A673 (cell line): Measurements from ENCODE around the gene METTL21A. TPM values are rescaled to one million over a fixed set of nuclear protein-coding genes. Genes with fewer than 3 reads are reported as not detected.
"Not testable (repeated sequence)": the region's sequence is repeated elsewhere in the genome, so short reads cannot be mapped to it uniquely, and the experiment has no call there.

Source experiments
- BruUV-seq: library from RNA; stranded (reverse); fragments of 400-500 nt; replicated peaks from 2 replicates; lab custom pipeline; 2021; lab: Mats Ljungman, UMichigan
- CTCF ChIA-PET: fragments of 300-600 bp; sonication (Branson Sonifier 250); formaldehyde crosslinking; loops from one replicate; lab custom pipeline; 2022; ENCODE audit warnings: antibody characterized with exemption; lab: Charles Lee
- POLR2A ChIA-PET: fragments of 300-600 bp; sonication (Branson Sonifier 250); formaldehyde crosslinking; loops from one replicate; lab custom pipeline; 2022; ENCODE audit warnings: antibody characterized with exemption; ENCODE audit not compliant: low non-redundant PET; lab: Charles Lee
- DNase-seq: peaks from one replicate; pipeline ENCODE4 v3.0.0-alpha.2; 2015; ENCODE audit warnings: low spot score
- H3K27ac ChIP-seq: fragments of 200-600 bp; sonication (generic); 2 replicates; pipeline ENCODE4 v1.5.1; 2016; ENCODE audit warnings: mixed run types, low read depth, mild to moderate bottlenecking, mixed read lengths, antibody characterized with exemption, low read length; ENCODE audit not compliant: poor library complexity, severe bottlenecking
- H3K27me3 ChIP-seq: fragments of 200-600 bp; sonication (generic); replicated peaks from 2 replicates; pipeline ENCODE4 v1.6.1; 2017; ENCODE audit warnings: mixed run types, low read depth, mild to moderate bottlenecking, mixed read lengths, antibody characterized with exemption, low read length; ENCODE audit not compliant: insufficient read depth, poor library complexity
- H3K36me3 ChIP-seq: fragments of 200-600 bp; sonication (generic); 2 replicates; pipeline ENCODE4 v1.6.1; 2016; ENCODE audit warnings: mixed run types, mild to moderate bottlenecking, mixed read lengths, antibody characterized with exemption, low read length; ENCODE audit not compliant: insufficient read depth, poor library complexity, severe bottlenecking
- H3K4me1 ChIP-seq: fragments of 200-600 bp; sonication (generic); 2 replicates; pipeline ENCODE4 v1.6.1; 2017; ENCODE audit warnings: mixed run types, mild to moderate bottlenecking, mixed read lengths, antibody characterized with exemption, low read length; ENCODE audit not compliant: insufficient read depth, poor library complexity, severe bottlenecking
- H3K4me3 ChIP-seq: fragments of 200-600 bp; sonication (generic); 2 replicates; pipeline ENCODE4 v1.5.1; 2016; ENCODE audit warnings: low read depth, mixed run types, mild to moderate bottlenecking, mixed read lengths, low read length; ENCODE audit not compliant: poor library complexity, severe bottlenecking
- H3K9me3 ChIP-seq: fragments of 200-600 bp; sonication (generic); 2 replicates; pipeline ENCODE4 v1.6.1; 2016; ENCODE audit warnings: mixed run types, low read depth, mild to moderate bottlenecking, mixed read lengths, antibody characterized with exemption, low read length; ENCODE audit not compliant: poor library complexity, severe bottlenecking
- EZH2 ChIP-seq: fragments of 200-600 bp; sonication (generic); IDR thresholded peaks from 2 replicates; pipeline ENCODE4 v1.6.1; 2017; ENCODE audit warnings: borderline replicate concordance, low read depth, mild to moderate bottlenecking, mixed read lengths, antibody characterized with exemption, low read length; ENCODE audit not compliant: poor library complexity, severe bottlenecking
- intact Hi-C: fragments of 100-400 bp; cut with micrococcal nuclease; formaldehyde crosslinking; loops from one replicate; pipeline ENCODE4 v1.10.0; 2022; ENCODE audit not compliant: unreplicated experiment
- total RNA-seq: library from RNA; stranded (reverse); gene quantifications from 2 replicates; pipeline ENCODE4 v1.2.3, GENCODE V29; 2021
- TF ChIP-seq, protein P1 (sequence below): fragments of 300-800, 200-600 bp; sonication (generic); conservative IDR thresholded peaks from 2 replicates; pipeline ENCODE4 v1.5.1; 2017; ENCODE audit warnings: low read depth, mild to moderate bottlenecking, antibody characterized with exemption, low read length, moderate library complexity, mixed read lengths

METTL21A gene
- total RNA-seq, 1 experiment from 2014 or later, result 40.4 TPM

DNA sequence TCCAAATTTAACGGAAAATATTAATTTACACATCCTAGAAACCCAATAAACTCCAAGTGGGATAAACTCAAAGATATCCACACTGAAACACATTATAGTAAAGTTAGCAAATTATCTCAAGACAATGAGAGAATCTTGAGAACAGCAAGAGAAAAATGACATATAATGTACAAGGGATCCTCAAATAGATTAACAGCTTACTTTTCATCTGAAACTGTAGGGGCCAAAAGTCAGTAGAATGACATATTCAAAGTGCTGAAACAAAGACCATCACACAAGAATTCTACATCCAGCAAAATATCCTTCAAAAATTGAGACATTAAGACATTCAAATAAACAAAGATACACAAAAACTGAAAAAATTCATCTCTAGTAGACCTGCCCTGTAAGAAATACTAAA lies 18.7 kb upstream of the METTL21A start:
- Histone ChIP-seq H3K9me3 (peaks cover 8% of the 10 kb centered on the region), H3K27me3 (no peaks in the 10 kb centered on the region), H3K4me1 (no peaks in the 10 kb centered on the region), H3K4me3 (no peak overlapping the region), H3K27ac (no peak overlapping the region), H3K36me3 (no peaks in the 10 kb centered on the region)
- intact Hi-C loops, result no loop called here
- POLR2A ChIA-PET, result no interaction called here
- CTCF ChIA-PET, result no interaction called here
- TF ChIP-seq, protein P1, sequence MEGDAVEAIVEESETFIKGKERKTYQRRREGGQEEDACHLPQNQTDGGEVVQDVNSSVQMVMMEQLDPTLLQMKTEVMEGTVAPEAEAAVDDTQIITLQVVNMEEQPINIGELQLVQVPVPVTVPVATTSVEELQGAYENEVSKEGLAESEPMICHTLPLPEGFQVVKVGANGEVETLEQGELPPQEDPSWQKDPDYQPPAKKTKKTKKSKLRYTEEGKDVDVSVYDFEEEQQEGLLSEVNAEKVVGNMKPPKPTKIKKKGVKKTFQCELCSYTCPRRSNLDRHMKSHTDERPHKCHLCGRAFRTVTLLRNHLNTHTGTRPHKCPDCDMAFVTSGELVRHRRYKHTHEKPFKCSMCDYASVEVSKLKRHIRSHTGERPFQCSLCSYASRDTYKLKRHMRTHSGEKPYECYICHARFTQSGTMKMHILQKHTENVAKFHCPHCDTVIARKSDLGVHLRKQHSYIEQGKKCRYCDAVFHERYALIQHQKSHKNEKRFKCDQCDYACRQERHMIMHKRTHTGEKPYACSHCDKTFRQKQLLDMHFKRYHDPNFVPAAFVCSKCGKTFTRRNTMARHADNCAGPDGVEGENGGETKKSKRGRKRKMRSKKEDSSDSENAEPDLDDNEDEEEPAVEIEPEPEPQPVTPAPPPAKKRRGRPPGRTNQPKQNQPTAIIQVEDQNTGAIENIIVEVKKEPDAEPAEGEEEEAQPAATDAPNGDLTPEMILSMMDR, result no peak
- TF ChIP-seq EZH2, result no peak
- DNase-seq, result no peak
- no TSS peak for BruUV-seq

DNA sequence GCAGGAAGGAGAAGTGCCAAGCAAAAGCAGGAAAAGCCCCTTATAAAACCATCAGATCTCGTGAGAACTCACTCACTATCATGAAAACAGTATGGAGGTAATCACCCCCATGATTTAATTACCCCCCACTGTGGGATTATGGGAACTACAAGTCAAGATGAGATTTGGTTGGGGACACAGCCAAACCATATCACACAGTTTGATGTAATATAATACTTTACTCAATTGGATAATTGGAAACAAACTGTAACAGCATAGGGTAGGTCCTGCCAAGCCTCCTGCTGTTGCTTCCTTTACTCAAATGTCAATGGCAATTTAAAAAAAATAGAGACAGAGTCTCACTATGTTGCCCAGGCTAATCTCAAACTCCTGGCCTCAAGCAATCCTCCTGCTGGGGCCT lies 15.5 kb upstream of the METTL21A start:
- H3K9me3 ChIP-seq, result peaks cover 8% of the 10 kb centered on the region
- POLR2A ChIA-PET, result no interaction called here
- intact Hi-C loops, result no loop called here
- DNase-seq, result peak; percentile 63
- H3K27me3 ChIP-seq, result no peaks in the 10 kb centered on the region
- H3K36me3 ChIP-seq, result no peaks in the 10 kb centered on the region
- no peak for TF ChIP-seq EZH2
- TF ChIP-seq, protein P1, result no peak
- H3K4me3 ChIP-seq, result no peak overlapping the region
- H3K27ac ChIP-seq, result no peak overlapping the region
- BruUV-seq, result no TSS peak
- no peaks in the 10 kb centered on the region for H3K4me1 ChIP-seq
- CTCF ChIA-PET, result no interaction called here

DNA sequence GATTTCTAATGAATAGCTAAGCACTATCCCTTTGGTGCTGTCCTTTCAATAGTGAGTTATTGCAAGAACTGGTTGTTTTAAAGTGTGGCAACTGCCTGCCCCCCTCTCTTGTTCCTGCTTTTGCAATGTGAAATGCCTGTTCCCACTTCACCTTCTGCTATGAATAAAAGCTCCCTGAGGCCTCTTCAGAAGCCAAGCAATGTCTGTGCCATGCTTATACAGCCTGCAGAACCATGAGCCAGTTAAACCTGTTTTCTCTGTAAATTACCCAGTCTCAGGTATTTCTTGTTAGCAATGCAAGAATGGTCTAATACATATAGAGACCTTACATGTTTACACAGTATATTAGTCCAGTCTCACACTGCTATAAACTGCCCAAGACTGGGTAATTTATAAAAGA lies 15.0 kb upstream of the METTL21A start:
- CTCF ChIA-PET, result interaction anchor here (0.5 kb wide), 1 partner anchor 9 kb away, joined by 3 read pairs; no protein-coding TSS in a partner anchor

DNA sequence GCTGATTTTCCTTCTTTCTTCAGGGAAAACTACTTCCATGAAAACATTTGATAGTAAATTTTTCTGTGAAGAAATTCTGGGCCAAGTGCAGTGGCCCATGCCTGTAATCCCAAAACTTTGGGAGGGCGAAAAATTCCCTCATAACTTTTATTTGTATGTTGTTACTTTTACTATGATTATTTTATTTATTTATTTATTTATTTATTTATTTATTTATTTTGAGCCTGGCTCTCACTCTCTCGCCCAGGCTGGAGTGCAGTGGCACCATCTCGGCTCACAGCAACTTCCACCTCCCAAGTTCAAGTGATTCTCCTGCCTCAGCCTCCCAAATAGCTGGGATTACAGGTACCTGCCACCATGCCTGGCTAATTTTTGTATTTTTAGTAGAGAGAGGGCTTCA lies 14.1 kb upstream of the METTL21A start:
- POLR2A ChIA-PET, result not testable (repeated sequence)

More for the DNA sequence above, 15.0 kb upstream of the METTL21A start:
- no TSS peak for BruUV-seq
- TF ChIP-seq, protein P1, result no peak
- no peak for TF ChIP-seq EZH2
- no peaks in the 10 kb centered on the region for H3K4me1 ChIP-seq
- no peak for DNase-seq
- H3K36me3 ChIP-seq, result no peaks in the 10 kb centered on the region
- no peak overlapping the region for H3K27ac ChIP-seq
- H3K27me3 ChIP-seq, result no peaks in the 10 kb centered on the region
- H3K4me3 ChIP-seq, result no peak overlapping the region
- POLR2A ChIA-PET, result no interaction called here
- H3K9me3 ChIP-seq, result peaks cover 8% of the 10 kb centered on the region
- intact Hi-C loops, result no loop called here

More for the DNA sequence above, 14.1 kb upstream of the METTL21A start:
- H3K36me3 ChIP-seq, H3K4me3 ChIP-seq, H3K9me3 ChIP-seq, BruUV-seq, CTCF ChIA-PET, intact Hi-C loops, H3K4me1 ChIP-seq, H3K27me3 ChIP-seq, DNase-seq, H3K27ac ChIP-seq: not testable (repeated sequence)
